Measurements from ENCODE around the gene CDKN2AIPNL.

DNA sequence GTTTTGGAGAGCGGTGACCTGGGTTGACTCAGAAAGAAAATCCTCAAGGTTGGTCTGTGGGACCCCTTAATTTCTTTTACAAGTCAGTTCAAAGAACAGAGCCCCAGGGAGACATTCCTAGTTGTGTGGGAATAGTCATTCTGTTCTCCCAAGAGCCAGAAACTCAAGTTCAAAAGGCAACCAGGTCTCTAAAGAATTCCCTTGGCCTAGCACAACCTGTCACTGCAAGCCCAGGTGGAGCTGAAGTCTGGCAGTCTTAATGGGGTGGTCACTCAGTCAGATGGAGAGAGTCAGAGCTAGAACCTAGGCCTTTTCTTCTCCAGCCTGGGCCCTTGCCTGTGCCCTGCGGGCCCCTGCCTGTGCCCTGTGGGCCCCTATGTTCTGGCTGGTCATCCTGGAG, 37.5 kb upstream of the CDKN2AIPNL start:
- TF ChIP-seq, protein P1, sequence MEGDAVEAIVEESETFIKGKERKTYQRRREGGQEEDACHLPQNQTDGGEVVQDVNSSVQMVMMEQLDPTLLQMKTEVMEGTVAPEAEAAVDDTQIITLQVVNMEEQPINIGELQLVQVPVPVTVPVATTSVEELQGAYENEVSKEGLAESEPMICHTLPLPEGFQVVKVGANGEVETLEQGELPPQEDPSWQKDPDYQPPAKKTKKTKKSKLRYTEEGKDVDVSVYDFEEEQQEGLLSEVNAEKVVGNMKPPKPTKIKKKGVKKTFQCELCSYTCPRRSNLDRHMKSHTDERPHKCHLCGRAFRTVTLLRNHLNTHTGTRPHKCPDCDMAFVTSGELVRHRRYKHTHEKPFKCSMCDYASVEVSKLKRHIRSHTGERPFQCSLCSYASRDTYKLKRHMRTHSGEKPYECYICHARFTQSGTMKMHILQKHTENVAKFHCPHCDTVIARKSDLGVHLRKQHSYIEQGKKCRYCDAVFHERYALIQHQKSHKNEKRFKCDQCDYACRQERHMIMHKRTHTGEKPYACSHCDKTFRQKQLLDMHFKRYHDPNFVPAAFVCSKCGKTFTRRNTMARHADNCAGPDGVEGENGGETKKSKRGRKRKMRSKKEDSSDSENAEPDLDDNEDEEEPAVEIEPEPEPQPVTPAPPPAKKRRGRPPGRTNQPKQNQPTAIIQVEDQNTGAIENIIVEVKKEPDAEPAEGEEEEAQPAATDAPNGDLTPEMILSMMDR (IDR thresholded peaks at IDR 0.05) = no peak
- no peak for TF ChIP-seq SIN3A (IDR thresholded peaks at IDR 0.05; ENCODE audit: borderline replicate concordance, insufficient read depth, low read depth, low read length)

Measured in Panc1 (cell line).